ENCODE measurements around the gene ATP9B.
"Not testable (repeated sequence)": the region's sequence is repeated elsewhere in the genome, so short reads cannot be mapped to it uniquely, and the experiment has no call there.

The ATP9B gene

DNA sequence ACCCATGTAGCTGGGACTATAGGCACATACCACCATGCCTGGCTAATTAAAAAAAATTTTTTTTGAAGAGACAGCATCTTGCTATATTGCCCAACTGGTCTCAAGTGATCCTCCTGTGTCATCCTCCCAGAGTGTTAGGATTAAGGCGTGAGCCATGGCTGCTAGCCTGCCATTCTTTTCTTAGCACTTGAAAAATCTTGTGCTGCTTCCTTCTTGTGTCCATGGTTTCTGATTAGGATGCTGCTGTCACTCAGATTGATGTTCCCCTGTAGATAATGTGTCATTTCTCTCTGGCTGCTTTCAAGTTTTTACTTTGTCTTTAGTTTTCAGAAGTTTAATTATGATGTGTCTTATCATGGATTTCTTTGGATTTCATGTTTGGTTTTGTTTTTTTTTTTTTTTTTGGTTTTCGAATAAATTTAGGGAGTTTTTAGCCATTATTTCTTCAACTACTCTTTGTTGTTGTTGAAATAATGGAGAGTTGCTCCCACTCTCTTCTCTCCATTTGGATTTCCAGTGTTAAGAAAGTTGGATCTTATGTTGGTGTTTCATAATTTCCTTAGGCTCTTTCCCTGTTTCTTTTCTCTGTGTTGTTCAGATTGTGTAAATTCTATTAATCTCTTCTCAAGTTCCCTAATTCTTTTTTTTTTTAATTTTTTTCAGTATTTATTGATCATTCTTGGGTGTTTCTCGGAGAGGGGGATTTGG, 2.5 kb downstream of the ATP9B start:
- no peak for DNase-seq

DNA sequence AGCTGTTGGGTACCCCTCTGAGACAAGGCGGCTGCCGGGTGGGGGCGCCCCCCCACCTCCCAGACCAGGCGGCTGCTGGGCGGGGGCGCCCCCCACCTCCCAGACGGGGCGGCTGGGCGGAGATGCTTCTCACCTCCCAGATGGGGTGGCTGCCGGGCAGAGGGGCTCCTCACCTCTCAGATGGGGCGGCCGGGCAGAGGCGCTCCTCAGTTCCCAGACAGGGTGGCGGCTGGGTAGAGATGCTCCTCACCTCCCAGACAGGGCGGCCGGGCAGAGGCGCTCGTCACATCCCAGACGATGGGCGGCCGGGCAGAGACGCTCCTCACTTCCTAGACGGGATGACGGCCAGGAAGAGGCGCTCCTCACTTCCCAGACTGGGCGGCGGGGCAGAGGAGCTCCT, 3.5 kb downstream of the ATP9B start:
- DNase-seq = not testable (repeated sequence)

DNA sequence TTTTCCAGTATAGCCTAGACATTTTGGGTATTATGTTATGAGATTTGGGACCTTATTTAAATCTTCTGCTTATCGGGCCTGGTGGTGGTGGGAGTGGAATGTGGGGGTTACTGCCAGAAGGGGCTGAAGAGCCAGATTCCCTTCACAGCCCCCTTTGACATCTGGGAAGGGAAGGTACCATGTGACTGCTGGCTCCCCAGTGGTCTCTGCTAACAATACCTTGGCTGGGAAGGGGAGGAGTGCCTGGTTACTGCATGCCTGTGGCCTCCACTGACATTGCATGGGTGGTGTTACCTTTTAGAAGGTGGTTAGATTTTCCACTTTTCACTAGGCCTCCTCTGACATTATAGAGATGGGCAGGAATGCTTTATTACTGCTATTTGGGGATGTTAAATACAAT, 8.0 kb downstream of the ATP9B start:
- DNase-seq = no peak

DNA sequence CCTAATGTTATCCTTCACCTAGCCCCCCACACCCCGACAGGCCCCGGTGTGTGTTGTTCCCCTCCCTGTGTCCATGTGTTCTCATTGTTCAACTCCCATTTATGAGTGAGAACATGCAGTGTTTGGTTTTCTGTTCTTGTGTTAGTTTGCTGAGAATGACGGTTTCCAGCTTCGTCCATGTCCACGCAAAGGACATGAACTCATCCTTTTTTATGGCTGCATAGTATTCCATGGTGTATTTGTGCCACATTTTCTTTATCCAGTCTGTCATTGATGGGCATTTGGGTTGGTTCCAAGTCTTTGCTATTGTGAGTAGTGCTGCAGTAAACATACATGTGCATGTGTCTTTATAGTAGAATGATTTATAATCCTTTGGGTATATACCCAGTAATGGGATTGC, 9.6 kb downstream of the ATP9B start:
- not testable (repeated sequence) for DNase-seq

DNA sequence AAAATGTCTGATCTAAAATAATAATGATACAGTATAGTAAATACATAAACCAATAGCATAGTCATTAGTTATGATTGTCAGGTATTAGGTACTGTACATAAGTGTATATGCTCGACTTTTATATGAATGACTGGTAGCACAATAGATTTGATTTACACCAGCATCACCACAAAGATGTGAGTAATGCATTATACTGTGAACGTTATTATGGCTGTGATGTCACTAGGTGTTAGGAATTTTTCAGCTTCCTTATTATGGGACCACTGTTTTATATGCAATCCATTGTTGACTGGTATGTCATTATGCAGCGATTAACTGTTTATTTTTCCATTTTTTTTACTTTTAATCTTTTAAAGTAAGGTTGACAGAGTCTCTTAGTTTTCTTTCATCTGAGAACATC, 23.7 kb downstream of the ATP9B start:
- DNase-seq = no peak

DNA sequence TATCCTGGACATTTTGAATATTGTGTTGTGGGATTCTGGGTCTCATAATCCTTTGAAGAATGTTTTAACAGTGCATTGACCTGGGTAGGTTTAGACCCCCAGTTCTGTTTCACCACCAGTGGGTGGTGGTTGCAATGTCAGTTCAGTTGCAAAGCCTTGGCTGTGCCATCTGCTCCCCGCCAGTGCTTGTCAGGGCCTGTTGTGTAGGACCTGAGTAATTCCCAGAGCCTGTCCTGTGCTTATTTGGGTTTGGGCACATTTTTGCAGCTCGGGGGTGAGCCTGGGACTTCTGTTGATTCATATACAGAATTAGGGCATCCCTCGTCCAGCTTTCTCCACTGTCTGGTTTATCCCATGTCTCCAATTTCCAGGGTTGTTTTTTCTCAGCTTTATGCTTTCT, 24.8 kb downstream of the ATP9B start:
- no peak for DNase-seq

DNA sequence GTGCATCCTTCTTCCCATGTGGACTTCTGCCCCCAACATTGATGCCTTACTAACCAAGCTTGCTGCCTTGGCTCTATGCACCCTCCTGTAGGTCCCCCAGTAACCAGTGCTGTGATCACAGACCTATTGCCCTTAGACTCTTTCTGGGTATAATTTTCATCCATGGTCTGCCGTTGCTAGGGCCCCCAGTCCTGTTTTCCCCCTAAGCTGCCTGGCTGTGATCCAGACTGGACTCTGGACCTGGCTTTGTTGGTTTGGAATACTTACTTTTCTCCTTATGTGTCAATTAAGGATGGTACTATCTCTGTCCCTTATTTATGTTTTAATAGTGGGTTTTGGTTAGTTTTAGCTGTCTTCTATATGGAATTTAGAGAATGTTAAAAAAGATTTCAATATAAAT, 26.0 kb downstream of the ATP9B start:
- DNase-seq = no peak

DNA sequence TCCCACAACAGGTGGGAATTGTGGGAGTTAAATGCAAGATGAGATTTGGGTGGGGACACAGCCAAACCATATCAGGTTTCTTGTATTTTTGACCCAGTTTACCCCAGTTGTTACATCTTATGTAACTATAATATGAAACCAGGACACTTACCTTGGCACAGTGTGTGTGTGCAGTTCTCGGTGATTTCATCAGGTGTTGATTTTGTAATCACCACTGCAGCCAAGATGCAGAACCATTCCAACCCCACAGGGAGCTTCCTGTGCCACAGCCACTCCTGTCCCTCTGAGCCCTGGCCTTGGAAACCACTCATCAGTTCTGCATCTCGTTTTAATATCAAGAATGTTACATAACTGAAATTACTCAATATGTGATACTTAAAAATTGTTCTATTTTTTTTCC, 31.8 kb downstream of the ATP9B start:
- no peak for DNase-seq

DNA sequence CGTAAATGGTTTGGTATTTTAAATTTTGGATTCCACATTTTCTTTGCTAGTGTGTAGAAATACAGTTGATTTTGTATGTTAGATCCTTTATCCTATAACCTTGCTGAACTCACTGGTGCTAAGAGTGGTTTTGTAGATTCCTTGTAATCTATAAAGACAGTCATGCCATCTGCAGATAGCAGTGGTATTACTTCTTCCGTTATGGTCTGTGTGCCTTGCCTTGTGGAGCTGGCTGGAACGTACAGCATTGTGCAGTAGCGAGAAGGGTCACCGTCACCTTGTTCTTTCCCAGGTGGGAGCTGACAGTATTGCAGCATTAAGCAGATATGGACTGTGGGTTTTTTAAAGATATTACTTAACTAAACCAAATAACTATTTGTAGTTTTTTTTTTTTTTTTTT, 33.7 kb downstream of the ATP9B start:
- DNase-seq = no peak

DNA sequence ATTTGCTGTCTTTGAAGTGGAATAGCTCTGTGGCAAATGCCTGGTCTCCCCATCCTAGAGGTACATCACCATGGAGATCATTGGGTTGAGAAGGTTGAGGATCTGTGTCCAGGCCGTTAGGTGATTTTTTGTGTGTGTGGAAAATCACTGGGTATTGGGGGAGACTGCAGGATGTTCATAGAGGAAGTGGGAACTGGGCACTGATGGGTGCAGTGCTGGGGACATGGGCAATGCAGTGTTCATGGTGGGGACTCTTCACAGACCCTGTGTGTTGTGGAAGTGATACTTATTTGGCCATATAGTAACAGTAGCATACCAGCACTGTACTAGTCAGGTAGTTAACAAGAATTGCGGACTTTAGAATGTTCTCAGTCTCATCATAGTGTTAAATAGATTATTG, 34.9 kb downstream of the ATP9B start:
- no peak for DNase-seq

DNA sequence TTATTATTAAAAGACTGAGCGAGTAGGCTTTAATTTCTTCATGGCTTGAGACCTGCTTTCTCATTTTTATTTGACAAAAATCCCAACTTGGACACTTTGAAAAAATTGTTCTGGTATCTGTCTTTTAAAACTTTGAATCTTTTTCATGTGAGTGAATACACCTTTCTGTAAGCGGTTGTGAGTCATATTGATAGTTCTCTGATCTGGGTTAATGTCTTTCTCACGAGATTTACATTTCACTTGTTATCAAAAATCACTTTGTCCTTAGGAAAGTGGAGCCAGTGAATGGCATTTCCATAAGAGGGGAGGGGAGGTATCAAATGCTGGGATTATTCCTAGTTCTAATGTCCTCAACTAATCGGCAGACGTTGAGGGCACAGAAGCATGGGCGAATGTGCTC, 36.3 kb downstream of the ATP9B start:
- no peak for DNase-seq

DNA sequence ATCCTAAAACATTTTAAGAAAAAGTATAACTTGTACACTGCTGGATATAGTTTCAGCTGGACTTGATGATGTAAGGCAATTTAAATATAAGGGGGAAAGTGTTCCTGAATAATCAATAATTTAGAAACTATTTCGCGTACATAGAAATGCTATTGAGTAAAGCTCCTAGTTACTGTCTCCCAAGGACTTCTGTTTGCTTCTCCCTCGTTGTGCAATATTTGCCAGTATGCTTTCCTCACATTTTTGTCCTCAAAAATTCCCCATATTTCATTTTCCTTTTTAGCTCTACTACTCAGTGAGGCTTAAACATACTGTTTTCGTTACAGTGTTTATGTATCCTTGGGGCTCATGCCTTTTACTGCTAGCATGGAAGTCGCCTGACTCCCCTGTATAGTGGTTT, 36.9 kb downstream of the ATP9B start:
- DNase-seq = no peak

DNA sequence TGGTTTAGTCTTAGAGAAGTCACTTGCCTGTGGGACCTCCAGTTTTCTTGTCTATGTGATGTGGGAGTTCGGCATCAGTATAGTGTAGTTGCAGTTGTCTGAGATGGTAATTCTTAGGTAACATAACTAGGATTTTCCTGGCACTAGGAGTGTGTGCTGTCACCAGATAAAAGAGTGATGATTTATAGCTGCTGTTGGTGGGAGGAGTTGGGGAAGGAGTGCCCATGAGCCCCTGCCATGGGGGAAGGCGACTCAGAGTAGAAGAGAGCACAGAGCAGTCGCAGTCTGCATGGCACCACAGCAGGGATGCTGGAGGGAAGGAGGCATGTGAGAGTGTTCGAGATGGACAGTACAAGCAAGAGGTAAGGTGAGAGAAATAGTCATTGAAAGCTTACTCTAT, 38.7 kb downstream of the ATP9B start:
- no peak for DNase-seq

DNA sequence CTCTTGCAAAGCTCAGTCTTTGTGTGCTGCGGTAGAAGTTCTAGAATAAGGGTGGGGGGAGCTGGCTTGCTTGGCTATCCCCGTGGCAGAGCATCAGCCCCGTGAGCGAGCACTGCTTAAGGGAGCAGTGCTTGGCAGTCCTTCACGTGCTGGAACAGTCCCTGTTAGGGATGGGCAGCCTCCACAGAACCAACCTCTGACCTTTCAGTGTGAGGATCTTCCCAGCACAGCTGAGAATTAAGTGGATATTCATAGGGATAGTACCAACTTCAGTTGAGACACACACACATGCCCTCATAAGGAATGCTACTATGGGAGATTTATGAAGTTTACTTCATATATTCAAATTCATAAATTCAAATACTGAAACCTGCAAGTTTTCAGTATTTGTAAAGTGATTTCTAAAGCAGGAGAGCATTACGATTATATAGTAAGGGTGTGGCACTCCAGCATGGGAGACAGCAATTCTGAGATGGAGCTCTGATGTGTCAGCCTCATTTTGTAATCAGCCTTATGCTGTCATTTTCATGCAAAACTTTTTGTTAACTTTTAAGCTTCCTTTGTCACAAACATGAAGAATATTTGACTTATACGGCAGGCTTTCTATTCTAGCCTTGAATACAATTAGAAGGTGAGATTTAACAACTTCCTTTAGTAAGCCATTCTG, 39.5 kb downstream of the ATP9B start:
- DNase-seq = no peak

DNA sequence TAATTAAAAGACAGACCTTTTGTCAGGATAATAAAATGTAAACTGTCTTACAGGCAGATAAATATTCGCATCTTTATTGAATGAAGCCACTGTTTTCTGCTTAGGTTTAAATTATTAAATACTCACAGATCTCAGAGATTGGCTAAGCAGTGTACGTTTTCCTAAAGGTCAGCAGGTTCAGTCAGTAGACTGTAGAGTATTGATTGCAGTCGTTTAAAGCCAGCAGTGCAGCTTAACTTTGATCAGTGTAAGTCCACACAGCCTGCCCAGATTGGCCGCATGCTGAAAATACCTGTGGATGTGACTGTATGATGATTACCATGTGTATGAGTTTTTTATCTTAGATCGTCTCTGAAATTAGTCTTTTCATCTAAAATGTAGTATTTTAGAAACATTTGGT, 42.3 kb downstream of the ATP9B start:
- no peak for DNase-seq

DNA sequence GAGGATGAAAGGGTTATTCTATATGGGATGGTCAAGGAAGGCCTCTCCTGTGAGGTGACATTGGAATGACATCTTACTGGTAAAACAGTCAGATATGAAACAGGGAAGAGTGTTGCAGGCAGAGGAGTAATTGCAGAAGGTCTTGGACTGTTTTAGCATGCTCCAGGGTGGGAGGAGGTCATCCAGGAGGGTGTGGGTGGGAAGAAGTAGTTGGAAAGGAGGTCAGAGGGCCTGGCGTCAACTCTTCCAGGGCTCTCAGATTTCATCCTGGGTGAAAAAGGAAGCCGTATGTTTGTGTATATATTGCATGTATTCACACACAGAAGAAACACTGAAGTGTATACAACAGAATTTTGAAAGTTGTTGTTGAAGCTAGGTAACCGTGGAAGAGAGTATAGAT, 48.2 kb downstream of the ATP9B start:
- DNase-seq = no peak

DNA sequence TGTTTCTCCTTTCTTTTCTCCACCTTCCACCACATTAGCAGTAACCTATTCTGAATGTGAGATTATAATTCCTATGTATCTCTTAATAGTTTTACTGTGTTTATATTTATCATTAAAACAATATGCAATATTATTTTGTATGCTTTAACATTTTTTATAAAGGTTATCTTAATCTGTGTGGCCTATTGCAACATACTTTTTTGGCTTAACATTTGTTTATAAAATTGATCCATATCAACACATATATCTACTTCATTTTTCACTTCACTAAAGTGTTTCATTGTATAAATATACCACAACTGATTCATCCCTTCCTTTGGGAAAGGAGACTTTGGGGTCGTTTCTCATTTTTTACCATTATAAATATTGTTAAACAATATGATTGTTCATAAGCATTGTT, 48.6 kb downstream of the ATP9B start:
- DNase-seq = no peak

DNA sequence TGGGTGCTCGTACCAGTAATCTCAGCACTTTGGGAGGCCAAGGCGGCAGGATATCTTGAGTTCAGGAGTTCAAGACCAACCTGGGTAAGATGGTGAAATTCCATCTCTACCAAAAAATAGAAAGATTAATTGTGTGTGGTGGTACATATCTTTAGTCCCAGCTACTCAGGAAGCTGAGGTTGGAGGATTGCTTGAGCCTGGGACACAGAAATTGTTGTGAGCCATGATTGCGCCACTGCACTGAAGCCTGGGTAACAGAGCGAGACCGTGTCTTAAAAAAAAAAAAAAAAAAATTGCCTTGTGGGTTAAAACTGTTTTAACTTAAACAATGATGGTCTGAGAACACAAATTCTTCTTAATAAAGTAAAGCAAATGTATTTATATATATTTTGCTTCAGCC, 49.6 kb downstream of the ATP9B start:
- no peak for DNase-seq

DNA sequence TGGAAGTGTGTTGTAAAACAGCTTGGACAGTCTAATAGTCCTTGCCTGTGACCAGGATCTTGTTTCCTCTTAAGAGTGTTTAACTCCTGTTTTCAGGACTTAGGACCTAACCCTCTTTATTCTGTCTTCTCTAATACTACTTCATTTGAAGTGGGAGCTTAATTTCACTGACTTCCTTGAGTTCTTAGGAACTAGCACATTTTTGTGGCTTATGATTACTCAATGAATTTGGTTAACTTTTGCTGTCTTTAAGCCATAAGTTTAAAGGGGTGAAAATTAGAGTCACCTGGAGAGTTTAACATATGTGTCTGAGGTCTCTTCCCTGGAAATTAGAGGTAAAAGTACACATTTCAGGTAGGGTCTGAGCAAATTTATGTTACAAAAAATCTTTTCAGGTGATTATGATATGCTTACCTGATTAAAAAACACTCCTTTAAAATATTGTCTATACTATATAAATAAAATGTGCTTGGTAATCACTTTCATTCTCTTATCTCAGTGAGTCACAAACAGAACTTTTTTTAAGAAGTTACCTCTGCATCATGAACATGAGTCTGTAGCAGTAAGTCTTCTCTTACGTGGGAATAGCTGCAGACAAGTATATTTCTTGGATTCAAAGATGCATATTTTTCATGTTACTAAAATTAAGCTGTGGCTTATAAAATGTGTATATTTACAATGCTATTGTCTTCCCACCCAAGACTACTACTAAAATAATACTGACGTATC, 52.7 kb downstream of the ATP9B start:
- DNase-seq = no peak

DNA sequence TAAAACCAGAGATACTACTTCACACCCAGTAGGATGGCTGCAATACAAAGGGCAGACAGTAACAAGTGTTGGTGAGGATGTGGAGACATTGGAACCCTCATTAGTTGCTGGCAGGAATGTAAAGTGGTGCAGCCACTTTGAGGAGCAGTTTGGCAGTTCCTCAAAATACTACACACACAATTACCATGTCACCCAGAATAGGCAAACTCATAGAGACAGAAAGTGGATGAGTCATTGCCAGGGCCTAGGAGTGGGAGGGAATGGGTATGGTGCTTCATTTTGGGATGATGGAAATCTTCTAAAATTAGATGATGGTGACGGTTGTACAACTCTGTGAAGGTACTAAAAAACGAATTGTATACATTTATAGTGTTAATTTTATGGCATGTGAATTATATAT, 54.8 kb downstream of the ATP9B start:
- DNase-seq = no peak

DNA sequence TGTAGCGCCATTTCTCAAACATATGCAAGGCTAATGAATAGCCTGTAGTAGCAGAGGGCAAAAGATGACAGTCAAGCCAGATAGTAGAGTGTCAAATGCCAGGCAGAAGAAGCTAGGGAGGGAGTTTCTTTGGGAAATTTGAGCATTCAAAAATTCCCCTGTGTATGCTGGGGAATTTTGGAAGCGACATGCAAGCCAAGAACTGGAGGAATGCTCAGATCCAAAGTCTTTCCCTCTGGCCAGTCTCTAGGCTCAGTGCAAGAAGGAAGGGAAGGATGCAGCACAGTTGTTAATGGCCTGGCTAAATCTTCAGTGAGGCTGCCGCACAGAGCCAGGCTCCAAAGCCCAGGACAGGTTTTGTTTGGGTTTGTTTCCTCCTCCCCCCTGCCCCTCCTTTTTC, 59.9 kb downstream of the ATP9B start:
- DNase-seq = no peak

DNA sequence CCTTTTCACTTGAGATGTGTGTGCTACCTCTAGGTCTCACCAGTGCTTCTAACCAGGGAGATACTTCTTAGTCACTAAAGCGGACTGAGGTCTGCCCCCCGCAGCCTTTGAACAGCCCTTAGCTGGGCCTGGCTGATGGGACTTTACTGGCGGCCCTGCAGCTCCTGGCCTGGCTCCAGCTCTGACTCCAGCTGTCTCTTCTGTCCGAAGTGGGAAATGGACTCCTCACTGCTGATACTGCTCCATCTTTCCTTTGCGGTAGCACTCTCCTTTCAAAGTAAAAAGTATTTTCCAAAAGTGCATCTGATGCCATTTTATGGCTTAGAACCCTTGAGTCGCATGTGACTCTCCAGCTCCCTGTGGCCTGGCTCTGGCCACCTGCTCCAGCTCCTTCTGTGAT, 64.5 kb downstream of the ATP9B start:
- no peak for DNase-seq

DNA sequence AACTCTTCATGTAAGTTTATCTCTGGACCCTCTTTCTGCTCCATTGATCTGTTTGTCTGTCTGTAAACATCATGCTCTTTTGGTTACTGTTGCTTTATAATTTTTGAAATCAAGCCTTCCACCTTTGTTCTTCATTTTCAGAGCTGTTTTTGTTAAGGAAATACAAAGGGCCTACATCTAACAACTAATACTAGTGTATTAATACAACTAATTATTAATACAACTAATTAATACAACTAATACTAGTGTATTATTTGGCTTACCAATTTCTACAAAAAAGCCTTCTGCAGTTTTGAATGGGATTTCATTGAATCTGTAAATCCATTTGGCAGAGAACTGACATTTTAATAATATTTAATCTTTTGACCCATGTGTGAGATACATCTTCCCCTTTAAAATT, 66.7 kb downstream of the ATP9B start:
- no peak for DNase-seq

DNA sequence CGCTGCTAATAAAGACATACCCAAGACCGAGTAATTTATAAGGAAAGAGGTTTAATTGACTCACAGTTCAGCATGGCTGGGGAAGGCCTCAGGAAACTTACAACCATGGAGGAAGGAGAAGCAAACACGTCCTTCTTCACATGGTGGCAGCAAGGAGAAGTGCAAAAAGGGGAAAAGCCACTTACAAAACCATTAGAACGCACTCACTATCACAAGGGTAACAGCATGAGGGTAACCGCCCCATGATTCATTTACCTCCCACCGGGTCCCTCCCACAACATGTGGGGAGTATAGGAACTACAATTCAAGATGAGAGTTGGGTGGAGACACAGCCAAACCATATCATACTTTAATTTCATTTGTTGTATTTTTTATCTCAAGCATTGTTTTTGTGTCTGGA, 67.5 kb downstream of the ATP9B start:
- no peak for DNase-seq

DNA sequence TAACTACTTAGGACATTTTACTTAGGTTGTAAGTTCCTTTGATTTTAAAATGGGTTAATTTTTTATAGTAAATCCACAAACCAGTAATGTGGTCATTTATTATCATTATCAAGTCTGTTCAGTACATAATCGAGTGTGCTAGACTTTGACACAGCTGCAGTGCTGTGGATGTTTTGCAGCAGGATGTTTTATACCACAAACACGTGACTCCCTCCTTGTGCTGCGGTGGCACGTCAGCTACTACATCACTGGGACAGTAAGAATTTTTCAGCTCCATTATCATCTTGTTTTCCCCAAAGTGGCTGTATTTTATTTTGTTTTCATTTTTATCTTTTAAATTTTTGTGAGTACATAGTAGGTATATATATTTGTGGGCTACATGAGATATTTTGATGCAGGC, 70.0 kb downstream of the ATP9B start:
- no peak for DNase-seq
